HCT116 (cell line): ENCODE results near the gene AACS. TPM values are rescaled to one million over a fixed set of nuclear protein-coding genes. Genes with fewer than 3 reads are reported as not detected.

Experiments
- ATAC-seq: fragments of 200-7000 bp; cut with Tn5 transposase; 2 replicates; pipeline ENCODE4 v1.9.1; 2020; ENCODE audit warnings: mild to moderate bottlenecking, moderate library complexity
- BruUV-seq: library from RNA; stranded (reverse); fragments of 400-500 nt; replicated peaks from 2 replicates; lab custom pipeline; 2021; lab: Mats Ljungman, UMichigan
- CTCF ChIA-PET: fragments of 300-600 bp; sonication (Branson Sonifier 250); formaldehyde crosslinking; loops from one replicate; lab custom pipeline; 2021; ENCODE audit warnings: antibody characterized with exemption; lab: Charles Lee
- POLR2A ChIA-PET: fragments of 300-600, 350-600 bp; sonication (Branson Sonifier 250); formaldehyde crosslinking; loops from one replicate; lab custom pipeline; 2021; ENCODE audit warnings: antibody characterized with exemption; lab: Charles Lee
- RAD21 ChIA-PET, 2 experiments: fragments of 300-600 bp; sonication (Branson Sonifier 250); formaldehyde crosslinking; loops; one replicate each; lab custom pipeline; 2023; ENCODE audit warnings: low total read pairs in 2 of 2; ENCODE audit not compliant: uncharacterized antibody in 2 of 2, unreplicated experiment in 2 of 2, low non-redundant PET in 1 of 2; lab: Charles Lee
- DNase-seq: peaks from one replicate; pipeline ENCODE4 v3.0.0-alpha.2; 2010; ENCODE audit warnings: low read depth, low spot score
- H2AFZ ChIP-seq: fragments of 200-600 bp; shearing (Covaris generic), sonication (generic); 2 replicates; pipeline ENCODE4 v1.6.1; 2017; ENCODE audit warnings: low read depth, mixed run types, mixed read lengths, antibody characterized with exemption, low read length; ENCODE audit not compliant: poor library complexity, severe bottlenecking
- H3K27ac ChIP-seq: 2 replicates; pipeline ENCODE4 v1.5.1; 2012; ENCODE audit warnings: low read depth, low read length
- H3K27me3 ChIP-seq: fragments of 200-600 bp; sonication (generic); 2 replicates; pipeline ENCODE4 v1.6.1; 2016; ENCODE audit warnings: mixed run types, low read length, mixed read lengths; ENCODE audit not compliant: insufficient read depth
- H3K36me3 ChIP-seq, 2 experiments: fragments of 200-500 bp in 1 of 2; fragments of 200-600 bp in 1 of 2; sonication (Bioruptor generic) in 1 of 2; sonication (generic) in 1 of 2; 2 replicates each; pipeline versions ENCODE4 v1.5.1 to v1.6.1; 2014 to 2016; ENCODE audit warnings: low read length in 2 of 2, inconsistent platforms in 1 of 2, mixed read lengths in 1 of 2, mixed run types in 1 of 2; ENCODE audit not compliant: insufficient read depth in 2 of 2, control insufficient read depth in 1 of 2
- H3K4me1 ChIP-seq, 2 experiments: fragments of 200-600 bp in 1 of 2; sonication (generic) in 1 of 2; 2 replicates each; pipeline versions ENCODE4 v1.5.1 to v1.6.1; 2012 to 2017; ENCODE audit warnings: low read length in 2 of 2, inconsistent platforms in 1 of 2, mild to moderate bottlenecking in 1 of 2, mixed read lengths in 1 of 2, mixed run types in 1 of 2, moderate library complexity in 1 of 2; ENCODE audit not compliant: insufficient read depth in 2 of 2, control insufficient read depth in 1 of 2
- H3K4me2 ChIP-seq: fragments of 200-600 bp; sonication (generic); 2 replicates; pipeline ENCODE4 v1.6.1; 2017; ENCODE audit warnings: mixed run types, low read length, mixed read lengths
- H3K4me3 ChIP-seq, 2 experiments: fragments of 200-600 bp in 1 of 2; sonication (generic) in 1 of 2; replicated peaks in 1 of 2; 2 replicates each; pipeline ENCODE4 v1.5.1; 2011 to 2016; ENCODE audit warnings: low read length in 2 of 2, control low read depth in 1 of 2, low read depth in 1 of 2, mild to moderate bottlenecking in 1 of 2, mixed read lengths in 1 of 2, mixed run types in 1 of 2
- H3K79me2 ChIP-seq: fragments of 200-600 bp; sonication (generic); 2 replicates; pipeline ENCODE4 v1.6.1; 2017; ENCODE audit warnings: mild to moderate bottlenecking, mixed run types, low read length, moderate library complexity, mixed read lengths; ENCODE audit not compliant: insufficient read depth
- H3K9ac ChIP-seq: fragments of 200-600 bp; sonication (generic); 2 replicates; pipeline ENCODE4 v1.6.1; 2016; ENCODE audit warnings: low read length, mixed read lengths
- H3K9me2 ChIP-seq: fragments of 200-600 bp; sonication (generic), shearing (Covaris generic); 2 replicates; pipeline ENCODE4 v1.6.1; 2017; ENCODE audit warnings: mixed run types, mild to moderate bottlenecking, moderate library complexity; ENCODE audit not compliant: insufficient read depth
- H3K9me3 ChIP-seq, 2 experiments: fragments of 200-500 bp in 1 of 2; fragments of 200-600 bp in 1 of 2; sonication (Bioruptor generic) in 1 of 2; sonication (generic) in 1 of 2; 2 replicates each; pipeline ENCODE4 v1.6.1; 2014 to 2017; ENCODE audit warnings: low read length in 2 of 2, mixed read lengths in 2 of 2, inconsistent platforms in 1 of 2, low read depth in 1 of 2, mild to moderate bottlenecking in 1 of 2, mixed run types in 1 of 2, moderate library complexity in 1 of 2; ENCODE audit not compliant: control insufficient read depth in 1 of 2, insufficient read depth in 1 of 2
- H4K20me1 ChIP-seq: fragments of 200-600 bp; sonication (generic), shearing (Covaris generic); 2 replicates; pipeline ENCODE4 v1.6.1; 2017; ENCODE audit warnings: mixed run types, mild to moderate bottlenecking, moderate library complexity; ENCODE audit not compliant: insufficient read depth
- ATF3 ChIP-seq: IDR thresholded peaks from 2 replicates; pipeline ENCODE4 v1.6.1; 2012
- CEBPB ChIP-seq: IDR thresholded peaks from 2 replicates; pipeline ENCODE4 v1.6.1; 2012; ENCODE audit warnings: low read depth
- CTCF ChIP-seq, 3 experiments: fragments of 200-600 bp in 1 of 3; sonication (generic) in 1 of 3; IDR thresholded peaks in 2 of 3; conservative IDR thresholded peaks in 1 of 3; 2 replicates each; pipeline ENCODE4 v1.5.1; 2012 to 2017; ENCODE audit warnings: low read depth in 2 of 3, low read length in 2 of 3, antibody characterized with exemption in 1 of 3, borderline replicate concordance in 1 of 3, control low read depth in 1 of 3, mild to moderate bottlenecking in 1 of 3, mixed read lengths in 1 of 3, mixed run types in 1 of 3, moderate library complexity in 1 of 3; ENCODE audit not compliant: insufficient read depth in 1 of 3
- POLR2A ChIP-seq: IDR thresholded peaks from 2 replicates; pipeline ENCODE4 v1.7.0; 2011; ENCODE audit warnings: borderline replicate concordance; ENCODE audit not compliant: insufficient read depth, insufficient read length; ENCODE audit errors: extremely low read depth
- POLR2AphosphoS5 ChIP-seq: IDR thresholded peaks from 2 replicates; pipeline ENCODE4 v1.6.1; 2011; ENCODE audit warnings: mild to moderate bottlenecking, low read depth, low read length, moderate library complexity
- RAD21 ChIP-seq: IDR thresholded peaks from 2 replicates; pipeline ENCODE4 v1.6.1; 2012; ENCODE audit warnings: low read depth, mild to moderate bottlenecking
- REST ChIP-seq: IDR thresholded peaks from 2 replicates; pipeline ENCODE4 v1.6.1; 2012; ENCODE audit warnings: low read depth
- ZFX ChIP-seq: fragments of 450-650 bp; IDR thresholded peaks from 2 replicates; pipeline ENCODE4 v1.6.1; 2017
- ZNF274 ChIP-seq: fragments of 200-500 bp; sonication (Bioruptor generic); IDR thresholded peaks from 2 replicates; pipeline ENCODE4 v1.6.1; 2014; ENCODE audit warnings: mild to moderate bottlenecking, low read depth, low read length, inconsistent platforms
- intact Hi-C: fragments of 100-400 bp; cut with micrococcal nuclease; formaldehyde crosslinking; loops from 2 replicates; pipeline ENCODE4 v1.10.0; 2022
- total RNA-seq: library from RNA; stranded (reverse); gene quantifications from one replicate; pipeline ENCODE4 v1.2.1, GENCODE V29; 2021; ENCODE audit not compliant: unreplicated experiment

The AACS gene
- total RNA-seq, 1 experiment from 2014 or later, result 16.0 TPM

- Histone ChIP-seq H3K36me3 (peaks cover 4 to 5% of the 10 kb centered on the region in 2 experiments; a peak in 2 of 4 replicates), H3K27ac (no peak overlapping the region)
- CTCF ChIA-PET, result no interaction called here
- POLR2A ChIA-PET, result no interaction called here
- ATAC-seq, result no peak
- DNase-seq, result no peak
- no peak for TF ChIP-seq REST
- TF ChIP-seq ATF3, result no peak
- TF ChIP-seq, all 23 proteins: peak for 0
- intact Hi-C loops, result no loop called here
- BruUV-seq, result no TSS peak
- H3K4me3 ChIP-seq, result no peak overlapping the region
- no peaks in the 10 kb centered on the region for H3K9me3 ChIP-seq
- H3K79me2 ChIP-seq, result no peaks in the 10 kb centered on the region
- no peak overlapping the region for H3K9ac ChIP-seq
- RAD21 ChIA-PET, result no interaction called here
- no peaks in the 10 kb centered on the region for H3K9me2 ChIP-seq
- no peaks in the 10 kb centered on the region for H3K4me1 ChIP-seq
- no peak overlapping the region for H2AFZ ChIP-seq
- no peaks in the 10 kb centered on the region for H4K20me1 ChIP-seq
- no peaks in the 10 kb centered on the region for H3K27me3 ChIP-seq
- no peak overlapping the region for H3K4me2 ChIP-seq
Observed at GRCh38 chr12:125099409-125099782, 34.2 kb downstream of the AACS start.

- no peak for TF ChIP-seq POLR2A
- no peak for TF ChIP-seq POLR2AphosphoS5
- TF ChIP-seq ZNF274, result no peak
- TF ChIP-seq CEBPB, result no peak
- no peak for TF ChIP-seq CTCF (IDR thresholded peaks at IDR 0.05 in 2 of 3, conservative IDR thresholded peaks at IDR 0.05 in 1 of 3; ENCODE audit: borderline replicate concordance in 1 of 3, insufficient read depth in 1 of 3, low read depth in 2 of 3, low read length in 2 of 3)
- TF ChIP-seq ZFX, result no peak
- no peak for TF ChIP-seq RAD21
- no peaks in the 10 kb centered on the region for H3K79me2 ChIP-seq
- no peaks in the 10 kb centered on the region for H3K9me3 ChIP-seq
- peaks cover 4 to 5% of the 10 kb centered on the region in 2 experiments; a peak in 2 of 4 replicates for H3K36me3 ChIP-seq
- POLR2A ChIA-PET, result no interaction called here
- no peak overlapping the region for H3K4me2 ChIP-seq
- H3K27me3 ChIP-seq, result no peaks in the 10 kb centered on the region
- BruUV-seq, result no TSS peak
- DNase-seq (no peak), ATAC-seq (no peak)
- no peak overlapping the region for H3K4me3 ChIP-seq
- RAD21 ChIA-PET, result no interaction called here
- intact Hi-C loops, result no loop called here
- H3K4me1 ChIP-seq, result no peaks in the 10 kb centered on the region
- H3K9me2 ChIP-seq, result no peaks in the 10 kb centered on the region
- no peak overlapping the region for H3K9ac ChIP-seq
- no peak overlapping the region for H2AFZ ChIP-seq
- no peaks in the 10 kb centered on the region for H4K20me1 ChIP-seq
- CTCF ChIA-PET, result no interaction called here
- no peak overlapping the region for H3K27ac ChIP-seq
Observed at GRCh38 chr12:125100551-125101434, 35.6 kb downstream of the AACS start.
